Neural progenitor cell (in vitro differentiated cells): ENCODE data around the gene RNF31. TPM values are rescaled to one million over a fixed set of nuclear protein-coding genes. Genes with fewer than 3 reads are reported as not detected.

Source experiments
- DNase-seq: peaks from one replicate; pipeline ENCODE4 v3.0.0-alpha.2; 2016; ENCODE audit warnings: low spot score
- H2AFZ ChIP-seq: fragments of 200-600 bp; sonication (generic); replicated peaks from 2 replicates; pipeline ENCODE4 v1.6.1; 2016; ENCODE audit warnings: antibody characterized with exemption
- H3F3A ChIP-seq: fragments of 200-600 bp; sonication (generic); 2 replicates; pipeline ENCODE4 v1.6.1; 2016; ENCODE audit warnings: antibody characterized with exemption, low read depth
- H3K27ac ChIP-seq: fragments of 200-600 bp; sonication (generic); 2 replicates; pipeline ENCODE4 v1.5.1; 2016; ENCODE audit warnings: mild to moderate bottlenecking
- H3K27me3 ChIP-seq: fragments of 200-600 bp; sonication (generic); 2 replicates; pipeline ENCODE4 v1.6.1; 2016; ENCODE audit warnings: mild to moderate bottlenecking, moderate library complexity
- H3K36me3 ChIP-seq: fragments of 200-600 bp; sonication (generic); 2 replicates; pipeline ENCODE4 v1.5.1; 2016
- H3K4me1 ChIP-seq: fragments of 200-600 bp; sonication (generic); 2 replicates; pipeline ENCODE4 v1.6.1; 2016; ENCODE audit warnings: mixed run types
- H3K4me2 ChIP-seq: fragments of 200-600 bp; sonication (generic); 2 replicates; pipeline ENCODE4 v1.6.1; 2016
- H3K4me3 ChIP-seq: fragments of 200-600 bp; sonication (generic); 2 replicates; pipeline ENCODE4 v1.5.1; 2016
- H3K79me2 ChIP-seq: fragments of 200-600 bp; sonication (generic); 2 replicates; pipeline ENCODE4 v1.6.1; 2016; ENCODE audit warnings: low read depth
- H3K9ac ChIP-seq: fragments of 200-600 bp; sonication (generic); 2 replicates; pipeline ENCODE4 v1.6.1; 2016
- H3K9me3 ChIP-seq: fragments of 200-600 bp; sonication (generic); 2 replicates; pipeline ENCODE4 v1.5.1; 2016; ENCODE audit warnings: low read depth
- H4K20me1 ChIP-seq: fragments of 200-600 bp; sonication (generic); 2 replicates; pipeline ENCODE4 v1.6.1; 2016; ENCODE audit warnings: low read depth
- H3K27ac Mint-ChIP-seq: 3 replicates; pipeline ENCODE4 v1.8.0; 2021; ENCODE audit warnings: mixed read lengths
- H3K27me3 Mint-ChIP-seq: 2 replicates; pipeline ENCODE4 v1.8.0; 2022; ENCODE audit warnings: low read depth, mild to moderate bottlenecking, inconsistent platforms, moderate library complexity, mixed read lengths; ENCODE audit not compliant: insufficient read depth
- H3K36me3 Mint-ChIP-seq: 3 replicates; pipeline ENCODE4 v1.8.0; 2021; ENCODE audit warnings: mixed read lengths
- H3K4me1 Mint-ChIP-seq: 3 replicates; pipeline ENCODE4 v1.8.0; 2021; ENCODE audit warnings: mixed read lengths
- H3K4me3 Mint-ChIP-seq: 3 replicates; pipeline ENCODE4 v1.8.0; 2021; ENCODE audit warnings: mild to moderate bottlenecking, moderate library complexity, mixed read lengths
- H3K9me3 Mint-ChIP-seq: 3 replicates; pipeline ENCODE4 v1.8.0; 2020; ENCODE audit warnings: mixed read lengths
- EZH2 ChIP-seq: fragments of 200-600 bp; sonication (generic); IDR thresholded peaks from 2 replicates; pipeline ENCODE4 v1.6.1; 2017; ENCODE audit warnings: antibody characterized with exemption, mild to moderate bottlenecking, moderate library complexity
- EZH2phosphoT487 ChIP-seq: fragments of 200-600 bp; sonication (generic); IDR thresholded peaks from 2 replicates; pipeline ENCODE4 v1.6.1; 2017; ENCODE audit warnings: antibody characterized with exemption
- total RNA-seq: library from RNA; depleted of rRNA; stranded (reverse); fragments of >200 nt; gene quantifications from 2 replicates; pipeline ENCODE4 v1.2.3, GENCODE V29; 2015; ENCODE audit warnings: low replicate concordance
- TF ChIP-seq, protein P1 (sequence below): fragments of 200-600 bp; sonication (generic); IDR thresholded peaks from 2 replicates; pipeline ENCODE4 v1.5.1; 2017; ENCODE audit warnings: antibody characterized with exemption, mild to moderate bottlenecking

Gene RNF31
- total RNA-seq, 1 donor from 2014 or later = 28.8 TPM

DNA sequence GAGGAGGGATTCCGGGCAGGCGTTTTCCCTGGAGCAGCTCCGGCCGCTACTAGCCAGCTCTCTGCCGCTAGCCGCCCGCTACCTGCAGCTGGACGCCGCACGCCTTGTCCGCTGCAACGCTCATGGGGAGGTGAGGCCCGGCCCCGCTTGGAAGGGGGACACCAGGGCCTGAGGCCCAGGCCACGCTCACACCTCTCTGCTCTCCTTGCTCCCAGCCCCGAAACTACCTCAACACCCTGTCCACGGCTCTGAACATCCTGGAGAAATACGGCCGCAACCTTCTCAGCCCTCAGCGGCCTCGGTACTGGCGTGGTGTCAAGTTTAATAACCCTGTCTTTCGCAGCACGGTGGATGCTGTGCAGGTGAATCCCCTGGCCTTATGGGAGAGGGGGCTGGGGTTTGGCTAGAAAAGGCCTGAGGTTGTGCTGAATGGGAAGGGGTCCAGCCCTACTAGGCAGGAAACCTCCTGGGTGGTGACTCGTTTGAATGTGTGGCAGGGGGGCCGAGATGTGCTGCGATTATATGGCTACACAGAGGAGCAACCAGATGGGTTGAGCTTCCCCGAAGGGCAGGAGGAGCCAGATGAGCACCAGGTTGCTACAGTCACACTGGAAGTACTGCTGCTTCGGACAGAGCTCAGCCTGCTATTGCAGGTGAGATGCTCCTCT, 597 bp downstream of the RNF31 start:
- Histone ChIP-seq H3K27ac (no peak overlapping the region), H2AFZ (peak overlapping the region; percentile 81), H4K20me1 (peaks cover 15% of the 10 kb centered on the region), H3K27me3 (no peaks in the 10 kb centered on the region), H3F3A (peaks cover 4% of the 10 kb centered on the region), H3K4me1 (peaks cover 10% of the 10 kb centered on the region), H3K36me3 (no peaks in the 10 kb centered on the region), H3K9ac (peak overlapping the region; percentile 88), H3K79me2 (peaks cover 33% of the 10 kb centered on the region), H3K4me2 (peak overlapping the region; percentile 100), H3K9me3 (no peaks in the 10 kb centered on the region), H3K4me3 (peak overlapping the region; percentile 90)
- H3K4me3 Mint-ChIP-seq = peak overlapping the region; percentile 99
- DNase-seq = no peak
- H3K27ac Mint-ChIP-seq = peak overlapping the region; percentile 50
- H3K9me3 Mint-ChIP-seq = no peaks in the 10 kb centered on the region
- TF ChIP-seq EZH2phosphoT487 = no peak
- TF ChIP-seq, protein P1, sequence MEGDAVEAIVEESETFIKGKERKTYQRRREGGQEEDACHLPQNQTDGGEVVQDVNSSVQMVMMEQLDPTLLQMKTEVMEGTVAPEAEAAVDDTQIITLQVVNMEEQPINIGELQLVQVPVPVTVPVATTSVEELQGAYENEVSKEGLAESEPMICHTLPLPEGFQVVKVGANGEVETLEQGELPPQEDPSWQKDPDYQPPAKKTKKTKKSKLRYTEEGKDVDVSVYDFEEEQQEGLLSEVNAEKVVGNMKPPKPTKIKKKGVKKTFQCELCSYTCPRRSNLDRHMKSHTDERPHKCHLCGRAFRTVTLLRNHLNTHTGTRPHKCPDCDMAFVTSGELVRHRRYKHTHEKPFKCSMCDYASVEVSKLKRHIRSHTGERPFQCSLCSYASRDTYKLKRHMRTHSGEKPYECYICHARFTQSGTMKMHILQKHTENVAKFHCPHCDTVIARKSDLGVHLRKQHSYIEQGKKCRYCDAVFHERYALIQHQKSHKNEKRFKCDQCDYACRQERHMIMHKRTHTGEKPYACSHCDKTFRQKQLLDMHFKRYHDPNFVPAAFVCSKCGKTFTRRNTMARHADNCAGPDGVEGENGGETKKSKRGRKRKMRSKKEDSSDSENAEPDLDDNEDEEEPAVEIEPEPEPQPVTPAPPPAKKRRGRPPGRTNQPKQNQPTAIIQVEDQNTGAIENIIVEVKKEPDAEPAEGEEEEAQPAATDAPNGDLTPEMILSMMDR = no peak
- no peak for TF ChIP-seq EZH2
- peaks cover 19% of the 10 kb centered on the region for H3K4me1 Mint-ChIP-seq
- H3K36me3 Mint-ChIP-seq = peaks cover 10% of the 10 kb centered on the region
- no peaks in the 10 kb centered on the region for H3K27me3 Mint-ChIP-seq

DNA sequence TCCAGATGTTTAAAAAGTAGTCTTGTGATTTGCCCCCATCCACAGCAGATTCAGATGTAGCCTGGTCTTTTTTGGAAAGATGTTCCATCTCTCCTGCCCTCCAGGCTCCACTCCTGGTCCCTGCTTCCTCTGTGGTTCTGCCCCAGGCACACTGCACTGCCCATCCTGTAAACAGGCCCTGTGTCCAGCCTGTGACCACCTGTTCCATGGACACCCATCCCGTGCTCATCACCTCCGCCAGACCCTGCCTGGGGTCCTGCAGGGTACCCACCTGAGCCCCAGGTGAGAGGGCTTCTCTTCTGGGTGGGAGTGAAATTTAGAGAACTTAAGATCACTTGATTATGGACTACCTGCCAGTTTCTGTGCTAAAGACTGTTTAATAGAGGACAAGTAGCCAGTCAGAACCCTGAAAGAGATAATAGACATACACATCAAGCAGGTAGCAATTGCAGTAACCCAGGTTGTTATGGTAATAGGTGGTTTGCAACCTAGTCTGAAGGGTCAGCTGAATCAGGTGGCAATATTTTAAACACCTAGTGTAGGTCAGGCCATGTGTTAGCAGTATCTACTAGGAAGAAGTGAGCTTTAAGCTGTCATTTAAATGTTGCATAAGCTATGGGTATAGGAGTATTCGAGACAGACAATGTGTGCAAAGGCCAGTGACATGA, 2.1 kb downstream of the RNF31 start:
- Mint-ChIP-seq H3K36me3 (peaks cover 8% of the 10 kb centered on the region), H3K27me3 (no peaks in the 10 kb centered on the region), H3K27ac (no peak overlapping the region), H3K9me3 (no peaks in the 10 kb centered on the region), H3K4me1 (peaks cover 19% of the 10 kb centered on the region), H3K4me3 (peak overlapping the region; percentile 99)
- peaks cover 10% of the 10 kb centered on the region for H3K4me1 ChIP-seq
- peaks cover under 1% of the 10 kb centered on the region for H3K36me3 ChIP-seq
- TF ChIP-seq EZH2 (no peak), EZH2phosphoT487 (no peak)
- TF ChIP-seq, protein P1 = no peak
- no peak for DNase-seq
- H3K27ac ChIP-seq = no peak overlapping the region
- H3K4me2 ChIP-seq = no peak overlapping the region
- no peaks in the 10 kb centered on the region for H3K9me3 ChIP-seq
- no peaks in the 10 kb centered on the region for H3K27me3 ChIP-seq
- H3K4me3 ChIP-seq = no peak overlapping the region
- H3K9ac ChIP-seq = no peak overlapping the region
- no peak overlapping the region for H2AFZ ChIP-seq
- H4K20me1 ChIP-seq = peaks cover 15% of the 10 kb centered on the region
- peaks cover 33% of the 10 kb centered on the region for H3K79me2 ChIP-seq
- peaks cover 4% of the 10 kb centered on the region for H3F3A ChIP-seq

DNA sequence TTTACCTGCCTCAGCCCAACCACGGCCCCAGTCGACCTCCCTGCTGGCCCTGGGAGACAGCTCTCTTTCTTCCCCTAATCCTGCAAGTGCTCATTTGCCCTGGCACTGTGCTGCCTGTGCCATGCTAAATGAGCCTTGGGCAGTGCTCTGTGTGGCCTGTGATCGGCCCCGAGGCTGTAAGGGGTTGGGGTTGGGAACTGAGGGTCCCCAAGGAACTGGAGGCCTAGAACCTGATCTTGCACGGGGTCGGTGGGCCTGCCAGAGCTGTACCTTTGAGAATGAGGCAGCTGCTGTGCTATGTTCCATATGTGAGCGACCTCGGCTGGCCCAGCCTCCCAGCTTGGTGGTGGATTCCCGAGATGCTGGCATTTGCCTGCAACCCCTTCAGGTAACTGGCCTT, 2.8 kb downstream of the RNF31 start:
- peaks cover 4% of the 10 kb centered on the region for H3K36me3 ChIP-seq

More for the DNA sequence above, 2.8 kb downstream of the RNF31 start:
- Histone ChIP-seq H3K4me3 (no peak overlapping the region), H3K9ac (no peak overlapping the region), H2AFZ (no peak overlapping the region), H4K20me1 (peaks cover 15% of the 10 kb centered on the region), H3K27ac (no peak overlapping the region), H3F3A (peaks cover 4% of the 10 kb centered on the region), H3K27me3 (no peaks in the 10 kb centered on the region), H3K4me1 (peaks cover 10% of the 10 kb centered on the region), H3K9me3 (no peaks in the 10 kb centered on the region), H3K4me2 (no peak overlapping the region), H3K79me2 (peaks cover 33% of the 10 kb centered on the region)
- Mint-ChIP-seq H3K27me3 (no peaks in the 10 kb centered on the region), H3K9me3 (no peaks in the 10 kb centered on the region), H3K27ac (no peak overlapping the region), H3K36me3 (peaks cover 6% of the 10 kb centered on the region), H3K4me1 (peaks cover 19% of the 10 kb centered on the region), H3K4me3 (no peak overlapping the region)
- TF ChIP-seq, protein P1 = no peak
- no peak for TF ChIP-seq EZH2phosphoT487
- DNase-seq = no peak
